HG02981 (cell line): Measurements from ENCODE around the gene CD47.

ENCODE experiments used
- ATAC-seq: cut with Tn5 transposase; IDR thresholded peaks from one replicate; pipeline ENCODE4 v1.9.1; 2021; ENCODE audit warnings: mild to moderate bottlenecking, moderate library complexity; ENCODE audit not compliant: unreplicated experiment

The CD47 gene

GRCh38 chr3:108118038-108118768 is 27.4 kb upstream of the CD47 start:
- ATAC-seq = no peak

- ATAC-seq = no peak
Measured at GRCh38 chr3:108117241-108117775, 26.5 kb upstream of the CD47 start.

- no peak for ATAC-seq
Measured at GRCh38 chr3:108114423-108115065, 23.7 kb upstream of the CD47 start.

DNA sequence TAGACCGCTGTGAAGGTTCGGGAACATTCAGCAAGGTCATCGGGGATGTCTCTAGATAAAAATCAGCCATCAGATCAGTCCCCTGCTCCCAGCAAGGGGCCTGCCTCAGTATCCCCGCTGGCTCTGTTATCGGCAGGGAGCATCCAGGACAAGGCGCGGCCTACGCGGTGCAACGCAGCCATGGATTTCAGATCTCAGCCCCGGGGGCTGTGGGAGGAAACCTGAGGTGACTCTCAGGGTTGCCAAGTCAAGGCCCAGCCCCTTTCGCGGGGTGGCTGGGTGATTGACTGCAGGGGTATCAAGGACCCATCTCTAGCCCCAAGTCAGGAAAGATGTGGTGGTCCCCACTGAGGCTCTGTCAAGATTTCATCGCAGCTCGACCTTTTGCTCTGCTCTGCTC is 23.1 kb upstream of the CD47 start:
- no peak for ATAC-seq

- no peak for ATAC-seq
Measured at GRCh38 chr3:108110934-108111333, 20.1 kb upstream of the CD47 start.

DNA sequence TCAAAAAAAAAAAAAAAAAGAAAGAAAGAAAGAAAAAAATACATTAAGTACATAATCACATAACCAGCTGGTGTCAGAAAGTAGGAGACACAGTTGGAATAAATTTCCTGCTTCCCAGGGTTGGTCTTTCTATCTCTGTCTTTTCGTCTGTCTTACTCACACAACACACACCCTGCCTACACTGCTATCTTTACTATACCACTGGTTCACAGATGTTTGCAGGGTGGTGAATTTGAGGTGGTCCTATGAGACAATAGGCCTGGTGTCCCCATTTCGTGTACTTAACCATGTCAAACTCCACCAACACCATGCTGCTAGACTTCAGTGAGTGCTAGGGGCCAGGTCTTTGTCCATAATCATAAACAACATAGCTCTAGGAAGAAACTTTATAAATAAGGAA is 17.6 kb upstream of the CD47 start:
- no peak for ATAC-seq

- no peak for ATAC-seq
Measured at GRCh38 chr3:108106449-108106848, 15.6 kb upstream of the CD47 start.

DNA sequence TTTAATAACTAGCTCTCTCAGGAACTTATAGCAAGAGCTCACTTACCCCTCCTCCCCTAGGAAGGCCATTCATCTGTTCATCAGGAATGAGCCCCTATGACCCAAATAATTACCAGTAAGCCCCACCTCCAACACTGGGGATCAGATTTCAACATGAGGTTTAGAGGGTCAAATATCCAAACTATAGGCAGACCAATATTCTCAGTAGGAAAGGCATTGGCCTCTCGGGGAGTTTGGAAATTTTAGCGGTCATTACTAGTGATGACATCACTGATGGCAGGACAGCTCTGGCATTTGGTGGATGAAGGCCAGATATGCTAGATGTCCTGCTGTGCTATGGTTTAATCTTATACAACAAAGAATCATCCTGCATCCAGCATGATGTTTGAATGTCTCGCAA is 15.2 kb upstream of the CD47 start:
- ATAC-seq = no peak

DNA sequence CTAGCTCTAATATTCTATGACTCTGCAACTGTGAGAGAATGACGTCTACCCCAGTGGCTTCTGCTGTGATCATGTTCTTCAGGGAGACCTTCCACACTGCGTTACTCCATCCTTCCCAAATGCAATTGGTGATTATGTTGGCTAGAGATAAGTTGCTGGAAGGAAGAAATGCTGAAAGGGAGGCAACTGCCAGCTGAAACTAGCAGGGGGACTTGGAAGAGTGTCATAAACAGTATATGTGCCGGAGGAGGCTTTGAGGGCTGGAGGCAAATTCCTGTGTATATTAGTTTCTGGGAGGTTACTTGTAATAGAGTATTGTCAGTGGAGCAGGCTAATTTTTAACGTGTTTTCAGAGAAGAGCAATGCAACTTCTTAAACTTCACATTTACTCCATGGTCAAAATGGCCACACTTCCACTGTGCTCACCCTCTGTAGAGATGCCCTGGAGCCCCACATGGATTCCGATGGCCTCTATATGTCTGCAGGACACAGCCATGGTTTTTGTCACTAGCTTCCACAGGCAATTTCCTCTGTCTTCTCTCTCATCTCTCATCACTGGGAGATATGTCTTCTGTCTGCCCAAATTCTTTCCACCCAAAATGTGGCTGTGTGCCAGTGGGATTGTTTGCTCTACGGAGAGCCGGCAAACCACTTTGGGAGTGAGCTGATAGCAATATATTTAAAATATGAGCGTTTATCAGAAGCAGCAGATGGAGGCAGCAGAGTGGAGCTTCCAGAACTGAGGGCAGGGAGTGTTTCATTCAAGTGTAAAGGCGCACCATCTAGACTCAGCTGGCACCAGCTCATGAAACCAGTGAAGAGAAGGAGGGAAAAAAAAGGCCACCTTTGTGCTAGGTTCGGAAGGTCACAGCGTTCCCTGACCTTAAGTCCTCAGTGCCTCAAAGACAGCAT is 13.3 kb upstream of the CD47 start:
- no peak for ATAC-seq

DNA sequence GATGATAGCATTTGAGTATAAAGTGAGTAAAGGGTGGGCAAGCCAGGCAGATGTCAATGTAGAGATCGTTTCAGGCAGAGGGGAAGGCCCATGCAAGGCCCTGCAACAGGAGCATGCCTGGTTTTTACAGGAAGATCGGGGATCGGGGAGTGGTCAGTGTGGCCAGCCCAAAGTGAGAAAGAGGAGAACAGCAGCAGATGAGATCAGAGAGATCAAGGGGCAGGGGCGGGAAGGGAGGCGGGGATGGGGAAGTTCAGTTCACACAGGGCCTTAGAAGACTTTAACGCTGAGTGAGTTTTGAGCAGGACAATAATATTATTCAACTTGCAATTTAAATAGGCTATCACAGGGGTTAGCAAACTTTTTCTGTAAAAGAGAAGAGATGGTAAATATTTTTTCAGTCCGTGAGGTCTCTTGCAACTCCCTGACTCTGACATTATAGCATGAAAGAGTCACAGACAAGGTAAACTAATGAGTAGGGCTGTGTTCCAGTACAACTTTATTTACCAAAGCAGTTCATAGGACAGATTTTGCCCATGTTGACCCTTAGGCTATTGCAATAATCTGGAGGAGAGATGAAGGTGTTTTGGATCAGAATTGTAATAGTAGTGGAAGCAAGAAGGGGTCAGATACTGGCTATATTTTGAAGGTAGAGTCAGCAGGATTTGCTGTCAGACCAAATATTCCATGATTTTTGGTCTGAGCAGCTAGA is 12.4 kb upstream of the CD47 start:
- ATAC-seq = no peak

DNA sequence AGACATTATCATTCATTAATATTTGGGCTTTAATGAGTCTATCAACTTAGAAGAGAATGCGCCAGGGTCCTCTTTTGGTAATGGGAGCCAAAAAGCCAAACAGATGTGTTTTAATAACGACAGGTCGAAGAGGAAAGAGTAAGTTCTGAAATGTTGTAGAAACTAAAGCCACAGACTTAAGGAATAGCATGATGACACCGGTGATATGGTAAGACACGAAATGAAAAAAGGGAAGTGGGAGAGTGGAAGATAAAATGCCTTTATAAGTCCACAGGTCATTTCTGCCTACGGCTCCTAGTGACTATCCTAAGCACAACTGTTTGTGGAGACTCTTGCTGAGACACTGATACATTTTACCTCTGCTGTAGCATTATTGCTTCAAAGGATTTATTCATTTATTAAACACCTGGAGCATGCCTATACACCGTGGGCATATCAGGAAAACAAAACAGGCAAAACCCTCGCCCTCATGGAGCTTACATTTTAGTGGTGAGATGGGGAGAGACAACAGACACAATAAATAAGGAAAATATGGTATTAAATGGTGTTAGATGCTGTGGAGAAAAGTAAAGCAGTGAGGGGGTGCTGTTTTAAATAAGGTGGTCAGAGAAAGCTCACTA is 11.7 kb upstream of the CD47 start:
- ATAC-seq = no peak

- ATAC-seq = peak; percentile 88
Measured at GRCh38 chr3:108100906-108101660, 10.3 kb upstream of the CD47 start.

GRCh38 chr3:108099679-108100428 is 9.0 kb upstream of the CD47 start:
- peak; percentile 19 for ATAC-seq

DNA sequence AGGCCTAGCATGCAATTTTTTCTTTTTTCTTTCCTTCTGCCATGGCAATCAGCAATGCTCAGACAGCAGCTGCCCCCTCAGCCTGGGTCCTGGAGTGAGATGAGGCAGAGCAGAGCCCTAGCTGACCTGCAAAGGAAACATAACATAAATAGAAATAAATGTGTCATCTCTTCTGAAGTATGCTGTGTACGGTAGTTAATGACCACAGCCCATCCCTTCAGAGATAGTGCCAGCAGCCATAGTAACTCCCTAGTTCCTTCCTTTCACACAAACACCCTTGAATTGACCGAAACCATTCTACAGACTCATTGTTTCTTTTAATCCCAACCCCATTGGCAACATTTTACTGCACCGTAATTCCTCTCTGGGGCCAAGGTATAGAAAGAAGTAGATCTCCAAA is 8.4 kb upstream of the CD47 start:
- ATAC-seq = no peak

GRCh38 chr3:108098003-108098370 is 7.2 kb upstream of the CD47 start:
- ATAC-seq = no peak

GRCh38 chr3:108097322-108098002 is 6.6 kb upstream of the CD47 start:
- ATAC-seq = no peak

DNA sequence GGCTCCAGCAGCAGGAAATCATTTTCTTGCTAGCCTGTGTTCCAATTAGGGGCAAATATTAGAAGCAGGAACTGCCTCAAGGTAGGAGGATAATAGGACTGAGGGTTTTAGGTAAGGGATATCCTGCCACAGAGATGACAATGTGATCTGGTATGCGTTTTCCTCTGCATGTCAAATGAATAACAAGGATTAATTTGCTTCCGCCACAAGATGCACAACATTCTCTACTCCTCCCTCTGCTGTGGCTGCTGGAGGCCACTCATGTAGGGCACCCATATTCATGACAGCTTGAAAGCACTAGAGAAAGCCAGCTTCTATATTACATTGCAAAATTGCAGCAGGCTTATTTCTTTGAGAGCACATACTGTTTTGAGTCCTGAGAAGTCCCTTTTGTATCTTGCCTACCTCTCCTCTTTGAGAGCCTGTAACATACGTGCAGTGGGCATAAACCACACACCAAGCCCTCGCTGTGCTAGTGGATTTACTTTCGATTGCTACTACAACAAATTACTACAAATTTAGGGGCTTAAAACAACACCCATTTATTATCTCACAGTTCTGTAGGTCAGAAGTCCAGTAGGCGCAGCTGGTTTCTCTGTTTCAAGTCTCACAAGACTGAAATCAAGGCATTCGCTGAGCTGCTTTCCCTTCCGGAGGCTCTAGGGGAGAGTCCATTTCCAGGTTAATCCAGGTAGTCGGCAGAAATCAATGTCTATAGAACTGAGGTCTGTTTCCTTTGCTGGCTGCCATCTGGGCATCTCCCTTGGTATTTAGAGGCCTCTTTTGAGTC is 5.9 kb upstream of the CD47 start:
- ATAC-seq = no peak

DNA sequence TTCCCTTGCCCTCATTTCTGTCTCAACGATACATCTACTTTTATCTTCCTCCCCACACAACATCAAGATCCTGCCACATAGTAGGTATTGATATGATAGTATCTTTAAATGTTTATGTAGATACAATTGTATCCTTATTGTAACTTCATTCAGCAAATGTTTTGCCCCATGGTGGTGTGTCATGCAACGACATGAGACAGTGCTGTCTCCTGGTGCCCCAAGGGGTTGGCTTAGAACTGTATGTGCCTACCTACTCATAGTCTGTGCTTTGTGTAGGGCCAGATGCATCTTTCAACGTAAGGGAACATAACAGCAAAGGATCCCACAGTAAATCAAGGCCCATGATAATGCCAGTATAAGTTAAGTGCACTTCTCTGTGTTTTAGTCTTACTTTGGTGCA is 2.8 kb upstream of the CD47 start:
- ATAC-seq = no peak
